IPS-20b (cell line): ENCODE data around the gene KLHDC4.
"Not testable (repeated sequence)": the region's sequence is repeated elsewhere in the genome, so short reads cannot be mapped to it uniquely, and the experiment has no call there.

ENCODE experiments used
- H3K27ac ChIP-seq: one replicate; pipeline ENCODE4 v1.5.1; 2013; ENCODE audit warnings: low read length
- H3K27me3 ChIP-seq: 2 replicates; pipeline ENCODE4 v1.6.1; 2013; ENCODE audit warnings: mild to moderate bottlenecking, low read length, inconsistent platforms; ENCODE audit not compliant: insufficient read depth
- H3K36me3 ChIP-seq: 2 replicates; pipeline ENCODE4 v1.6.1; 2013; ENCODE audit warnings: low read depth, mild to moderate bottlenecking, inconsistent platforms, low read length, moderate library complexity; ENCODE audit not compliant: insufficient read depth
- H3K4me1 ChIP-seq: 2 replicates; pipeline ENCODE4 v1.6.1; 2013; ENCODE audit warnings: mild to moderate bottlenecking, control low read depth, inconsistent platforms, low read length, moderate library complexity; ENCODE audit not compliant: insufficient read depth
- H3K4me3 ChIP-seq: 2 replicates; pipeline ENCODE4 v1.5.1; 2013; ENCODE audit warnings: mild to moderate bottlenecking, low read length, inconsistent platforms
- H3K9ac ChIP-seq: 2 replicates; pipeline ENCODE4 v1.6.1; 2013; ENCODE audit warnings: low read depth, mild to moderate bottlenecking, inconsistent platforms, low read length, moderate library complexity
- H3K9me3 ChIP-seq: 2 replicates; pipeline ENCODE4 v1.6.1; 2013; ENCODE audit warnings: mild to moderate bottlenecking, low read depth, low read length, inconsistent platforms; ENCODE audit not compliant: insufficient read depth

The KLHDC4 gene

GRCh38 chr16:87723226-87723623 lies 42.6 kb downstream of the KLHDC4 start:
- H3K4me3 ChIP-seq = no peak overlapping the region
- H3K9me3 ChIP-seq = no peaks in the 10 kb centered on the region
- H3K36me3 ChIP-seq = peaks cover 48% of the 10 kb centered on the region
- no peak overlapping the region for H3K27ac ChIP-seq
- H3K9ac ChIP-seq = no peak overlapping the region
- no peaks in the 10 kb centered on the region for H3K27me3 ChIP-seq
- no peaks in the 10 kb centered on the region for H3K4me1 ChIP-seq

GRCh38 chr16:87722590-87723225 lies 43.1 kb downstream of the KLHDC4 start:
- no peak overlapping the region for H3K4me3 ChIP-seq
- H3K36me3 ChIP-seq = peaks cover 51% of the 10 kb centered on the region
- H3K9ac ChIP-seq = no peak overlapping the region
- no peaks in the 10 kb centered on the region for H3K9me3 ChIP-seq
- no peaks in the 10 kb centered on the region for H3K27me3 ChIP-seq
- H3K4me1 ChIP-seq = no peaks in the 10 kb centered on the region
- no peak overlapping the region for H3K27ac ChIP-seq

GRCh38 chr16:87721622-87722585 lies 43.9 kb downstream of the KLHDC4 start:
- Histone ChIP-seq H3K4me1 (no peaks in the 10 kb centered on the region), H3K4me3 (no peak overlapping the region), H3K9me3 (no peaks in the 10 kb centered on the region), H3K27ac (no peak overlapping the region), H3K9ac (no peak overlapping the region), H3K27me3 (no peaks in the 10 kb centered on the region), H3K36me3 (peaks cover 53% of the 10 kb centered on the region)

GRCh38 chr16:87720446-87720845 lies 45.3 kb downstream of the KLHDC4 start:
- H3K27ac ChIP-seq = no peak overlapping the region
- no peak overlapping the region for H3K9ac ChIP-seq
- no peaks in the 10 kb centered on the region for H3K27me3 ChIP-seq
- H3K9me3 ChIP-seq = no peaks in the 10 kb centered on the region
- H3K4me1 ChIP-seq = no peaks in the 10 kb centered on the region
- no peak overlapping the region for H3K4me3 ChIP-seq
- H3K36me3 ChIP-seq = peaks cover 56% of the 10 kb centered on the region

- not testable (repeated sequence) for H3K27me3 ChIP-seq, H3K4me3 ChIP-seq, H3K9ac ChIP-seq, H3K4me1 ChIP-seq, H3K27ac ChIP-seq, H3K9me3 ChIP-seq
- peaks cover 61% of the 10 kb centered on the region for H3K36me3 ChIP-seq
These were observed 47.0 kb downstream of the KLHDC4 start for GRCh38 chr16:87718831-87719230.

GRCh38 chr16:87715658-87716057 lies 50.1 kb downstream of the KLHDC4 start:
- no peak overlapping the region for H3K4me3 ChIP-seq
- no peaks in the 10 kb centered on the region for H3K4me1 ChIP-seq
- H3K27me3 ChIP-seq = no peaks in the 10 kb centered on the region
- H3K27ac ChIP-seq = no peak overlapping the region
- no peak overlapping the region for H3K9ac ChIP-seq
- peaks cover 49% of the 10 kb centered on the region for H3K36me3 ChIP-seq
- H3K9me3 ChIP-seq = no peaks in the 10 kb centered on the region

GRCh38 chr16:87715231-87715630 lies 50.6 kb downstream of the KLHDC4 start:
- Histone ChIP-seq H3K9me3 (no peaks in the 10 kb centered on the region), H3K27ac (no peak overlapping the region), H3K27me3 (no peaks in the 10 kb centered on the region), H3K9ac (no peak overlapping the region), H3K4me1 (no peaks in the 10 kb centered on the region), H3K36me3 (peaks cover 54% of the 10 kb centered on the region), H3K4me3 (no peak overlapping the region)

- H3K4me1 ChIP-seq = no peaks in the 10 kb centered on the region
- H3K4me3 ChIP-seq = no peak overlapping the region
- no peaks in the 10 kb centered on the region for H3K9me3 ChIP-seq
- H3K27ac ChIP-seq = no peak overlapping the region
- H3K9ac ChIP-seq = no peak overlapping the region
- H3K36me3 ChIP-seq = peaks cover 69% of the 10 kb centered on the region
- H3K27me3 ChIP-seq = no peaks in the 10 kb centered on the region
These were observed 52.1 kb downstream of the KLHDC4 start for GRCh38 chr16:87713451-87714229.

GRCh38 chr16:87712184-87712762 lies 53.5 kb downstream of the KLHDC4 start:
- Histone ChIP-seq H3K36me3 (peaks cover 75% of the 10 kb centered on the region), H3K9me3 (no peaks in the 10 kb centered on the region), H3K27me3 (no peaks in the 10 kb centered on the region), H3K4me1 (no peaks in the 10 kb centered on the region), H3K4me3 (no peak overlapping the region), H3K9ac (no peak overlapping the region), H3K27ac (no peak overlapping the region)

GRCh38 chr16:87710887-87711286 lies 54.9 kb downstream of the KLHDC4 start:
- no peak overlapping the region for H3K27ac ChIP-seq
- no peak overlapping the region for H3K9ac ChIP-seq
- no peaks in the 10 kb centered on the region for H3K27me3 ChIP-seq
- H3K9me3 ChIP-seq = no peaks in the 10 kb centered on the region
- H3K4me1 ChIP-seq = no peaks in the 10 kb centered on the region; the same call in 1 of the 2 replicates
- H3K36me3 ChIP-seq = peaks cover 66% of the 10 kb centered on the region
- H3K4me3 ChIP-seq = no peak overlapping the region

GRCh38 chr16:87709677-87710076 lies 56.1 kb downstream of the KLHDC4 start:
- no peaks in the 10 kb centered on the region; the same call in 1 of the 2 replicates for H3K4me1 ChIP-seq
- H3K27me3 ChIP-seq = no peaks in the 10 kb centered on the region
- H3K27ac ChIP-seq = no peak overlapping the region
- H3K9ac ChIP-seq = no peak overlapping the region
- no peak overlapping the region for H3K4me3 ChIP-seq
- no peaks in the 10 kb centered on the region for H3K9me3 ChIP-seq
- H3K36me3 ChIP-seq = peaks cover 58% of the 10 kb centered on the region
